ENCODE results near the gene DHRS13.
"Not testable (repeated sequence)": the region's sequence is repeated elsewhere in the genome, so short reads cannot be mapped to it uniquely, and the experiment has no call there.

Gene DHRS13

DNA sequence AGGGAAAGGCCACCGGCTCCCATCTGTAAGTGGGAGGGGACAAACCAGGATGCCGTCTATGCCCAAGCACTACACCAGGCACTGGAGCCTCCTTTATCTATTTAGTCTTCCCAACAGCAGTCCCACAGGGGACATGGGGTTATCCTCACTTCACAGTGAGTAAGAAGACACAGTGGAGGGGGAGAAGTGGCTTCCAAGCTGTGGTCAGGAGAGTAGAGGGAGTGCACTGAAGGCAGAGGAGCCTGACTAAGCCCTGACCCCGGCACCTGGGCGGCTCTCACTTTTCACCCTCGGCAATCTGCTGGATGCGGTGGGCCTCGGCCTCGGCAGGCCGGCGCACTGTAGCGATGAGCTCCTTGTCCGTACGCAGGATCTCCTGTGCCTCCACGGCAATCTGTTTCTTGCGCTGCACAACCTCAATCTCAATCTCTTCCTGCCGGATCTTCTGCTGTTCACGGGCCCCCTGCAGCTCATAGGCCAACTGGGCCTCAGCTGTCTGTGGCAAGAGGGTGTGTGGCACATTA lies 21.3 kb downstream of the DHRS13 start:
- no peak for DNase-seq

DNA sequence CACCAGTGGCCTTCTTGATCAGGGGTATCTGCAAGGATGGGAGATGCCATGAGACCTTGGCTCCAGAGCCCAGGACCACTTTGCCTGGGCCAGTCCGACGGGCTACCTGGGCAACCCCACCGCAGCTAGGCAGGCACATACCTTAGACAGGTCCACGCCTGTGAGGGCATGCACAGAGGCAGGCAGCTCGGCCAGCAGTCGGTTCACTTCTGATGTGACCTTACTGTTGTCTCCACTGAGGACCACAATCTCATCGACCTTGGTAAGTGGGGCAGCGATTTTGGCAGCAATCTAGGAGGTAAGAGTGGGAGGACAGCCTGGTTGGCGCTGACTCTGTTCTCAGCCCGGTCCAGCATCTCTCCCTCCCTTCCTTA lies 22.3 kb downstream of the DHRS13 start:
- DNase-seq, result no peak

GRCh38 chr17:28879886-28880571 lies 22.9 kb downstream of the DHRS13 start:
- DNase-seq, result no peak

GRCh38 chr17:28878981-28879380 lies 23.9 kb downstream of the DHRS13 start:
- no peak for DNase-seq

DNA sequence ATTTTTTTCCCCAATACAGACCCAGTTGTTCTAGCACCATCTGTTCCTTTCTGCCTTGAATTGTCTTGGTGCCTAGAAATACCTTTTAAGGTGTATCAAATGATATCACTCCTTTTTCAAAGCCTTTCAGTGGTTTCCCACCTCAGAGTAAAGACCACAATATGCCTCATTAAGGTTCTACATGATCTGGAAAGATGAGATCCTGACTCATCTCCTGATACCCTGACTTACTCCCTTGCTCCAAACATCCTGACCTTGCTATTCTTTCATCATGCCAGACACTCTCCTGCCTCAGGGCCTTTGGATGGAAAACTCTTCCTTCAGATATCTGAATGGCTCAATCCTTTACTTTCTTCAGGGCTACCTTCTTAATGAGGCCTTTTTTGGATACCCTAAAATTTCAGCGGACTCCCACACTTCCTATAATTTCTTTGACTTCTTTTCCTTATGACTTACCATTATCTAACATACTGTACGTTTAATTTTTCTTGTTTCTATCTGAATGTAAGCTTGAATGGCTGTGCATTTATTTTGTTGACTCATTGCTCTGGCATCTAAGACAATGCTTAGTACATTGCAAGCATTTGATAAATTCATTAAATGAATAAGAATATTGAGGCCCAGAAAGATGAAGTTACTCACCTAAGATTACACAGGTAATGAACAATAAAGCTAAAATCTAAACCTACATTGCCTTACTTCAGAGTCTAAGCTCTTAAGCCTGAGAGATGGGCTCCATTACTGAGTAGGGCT lies 24.5 kb downstream of the DHRS13 start:
- DNase-seq, result no peak

DNA sequence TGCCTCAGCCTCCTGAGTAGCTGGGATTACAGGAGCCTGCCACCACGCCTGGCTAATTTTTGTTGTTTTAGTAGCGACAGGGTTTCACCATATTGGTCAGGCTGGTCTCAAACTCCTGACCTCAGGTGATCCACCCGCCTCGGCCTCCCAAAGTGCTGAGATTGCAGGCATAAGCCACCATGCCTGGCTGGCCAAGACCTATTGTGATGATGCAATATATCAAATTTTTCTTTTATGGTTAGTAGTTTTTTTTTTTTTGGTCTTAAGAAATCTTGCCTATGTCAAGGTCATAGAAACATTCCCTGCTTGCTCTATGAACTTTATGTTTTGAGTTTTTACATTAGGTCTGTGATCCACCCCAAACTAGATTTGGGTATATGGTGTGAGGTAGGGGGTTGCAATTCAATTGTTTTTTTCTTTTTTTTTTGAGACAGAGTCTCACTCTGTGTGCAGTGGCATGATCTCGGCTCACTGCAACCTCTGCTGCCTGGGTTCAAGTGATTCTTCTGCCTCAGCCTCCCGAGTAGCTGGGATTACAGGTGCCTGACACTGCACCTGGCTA lies 25.6 kb downstream of the DHRS13 start:
- not testable (repeated sequence) for DNase-seq

DNA sequence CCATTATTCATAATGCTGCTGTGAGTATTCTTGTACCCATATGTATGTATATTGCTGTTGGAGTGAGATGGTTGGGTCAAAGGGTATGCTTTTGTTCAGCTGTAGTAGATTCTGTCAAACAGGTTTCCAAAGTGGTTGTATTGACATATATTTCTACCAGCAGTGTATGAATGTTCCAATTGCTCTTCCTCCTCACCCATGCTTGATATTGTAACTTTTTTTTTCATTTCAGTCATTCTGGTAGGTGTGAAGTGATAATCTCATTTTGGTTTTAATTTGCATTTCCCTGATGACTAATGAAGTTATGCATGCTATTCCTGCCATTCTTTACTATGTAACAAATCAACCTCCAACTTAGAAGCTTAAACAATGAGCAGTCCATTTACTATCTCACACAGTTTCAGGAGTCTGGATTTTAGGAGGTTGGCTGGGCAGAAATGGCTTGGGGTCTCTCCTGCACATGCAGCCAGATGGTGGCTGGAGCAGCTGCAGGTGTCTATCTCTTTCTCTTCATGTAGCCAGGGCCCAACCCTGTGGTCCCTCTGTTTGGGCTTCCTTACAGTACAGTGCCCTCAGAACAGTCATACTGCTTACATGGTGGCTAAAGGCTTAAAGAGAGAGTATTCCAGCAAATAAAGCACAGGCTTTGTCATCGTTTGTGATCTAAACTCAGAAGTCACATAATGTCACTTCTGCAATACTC lies 26.9 kb downstream of the DHRS13 start:
- no peak for DNase-seq

GRCh38 chr17:28874750-28875149 lies 28.1 kb downstream of the DHRS13 start:
- DNase-seq, result no peak

GRCh38 chr17:28873839-28874238 lies 29.0 kb downstream of the DHRS13 start:
- no peak for DNase-seq

DNA sequence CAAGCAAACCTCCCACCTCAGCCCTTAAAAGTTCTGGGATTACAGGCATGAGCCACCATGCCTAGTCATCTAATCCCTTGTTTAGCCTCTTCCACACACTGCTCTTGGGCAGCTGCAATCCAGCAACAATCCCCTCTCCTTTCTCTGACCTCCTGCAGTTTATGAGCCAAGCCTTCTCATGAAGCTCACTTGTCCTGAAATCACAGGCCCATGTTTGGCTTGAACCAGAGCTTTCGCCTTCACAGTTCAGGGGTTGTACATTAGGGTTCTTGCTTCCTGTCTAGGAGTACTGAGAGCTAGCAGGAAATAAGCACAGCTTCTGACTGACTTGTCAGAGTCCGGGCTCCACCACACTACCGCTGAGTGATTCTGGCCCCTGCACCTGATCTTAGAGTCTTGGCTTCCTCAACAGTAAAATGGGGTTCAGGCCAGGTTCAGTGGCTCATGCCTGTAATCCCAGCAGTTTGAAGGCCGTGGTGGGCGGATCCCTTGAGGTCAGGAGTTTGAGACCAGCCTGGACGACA lies 31.8 kb downstream of the DHRS13 start:
- DNase-seq, result no peak

GRCh38 chr17:28867276-28867675 lies 35.6 kb downstream of the DHRS13 start:
- DNase-seq, result no peak

GRCh38 chr17:28865946-28866752 lies 36.7 kb downstream of the DHRS13 start:
- DNase-seq, result no peak

GRCh38 chr17:28864991-28865849 lies 37.7 kb downstream of the DHRS13 start:
- no peak for DNase-seq

DNA sequence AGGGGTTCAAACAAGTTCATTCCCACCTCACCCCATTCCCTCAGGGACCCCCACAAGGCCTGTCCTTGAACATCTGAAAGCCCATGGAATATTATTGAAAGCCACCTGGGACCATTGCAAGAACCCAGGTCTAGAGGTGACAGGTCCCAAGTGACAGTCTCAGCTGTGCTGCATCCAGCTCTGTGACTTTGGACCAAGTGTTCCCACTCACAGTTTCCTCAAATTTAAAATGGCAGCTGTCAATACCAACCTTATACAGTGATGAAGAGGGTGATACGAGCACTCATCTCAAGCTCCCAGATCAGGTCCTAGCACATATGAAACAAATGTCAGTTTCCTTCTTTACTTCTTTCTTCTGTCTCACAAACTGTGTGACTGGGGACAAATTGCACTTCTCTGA lies 38.9 kb downstream of the DHRS13 start:
- DNase-seq, result no peak

- no peak for DNase-seq
These were observed 40.3 kb downstream of the DHRS13 start for GRCh38 chr17:28862561-28862960.

DNA sequence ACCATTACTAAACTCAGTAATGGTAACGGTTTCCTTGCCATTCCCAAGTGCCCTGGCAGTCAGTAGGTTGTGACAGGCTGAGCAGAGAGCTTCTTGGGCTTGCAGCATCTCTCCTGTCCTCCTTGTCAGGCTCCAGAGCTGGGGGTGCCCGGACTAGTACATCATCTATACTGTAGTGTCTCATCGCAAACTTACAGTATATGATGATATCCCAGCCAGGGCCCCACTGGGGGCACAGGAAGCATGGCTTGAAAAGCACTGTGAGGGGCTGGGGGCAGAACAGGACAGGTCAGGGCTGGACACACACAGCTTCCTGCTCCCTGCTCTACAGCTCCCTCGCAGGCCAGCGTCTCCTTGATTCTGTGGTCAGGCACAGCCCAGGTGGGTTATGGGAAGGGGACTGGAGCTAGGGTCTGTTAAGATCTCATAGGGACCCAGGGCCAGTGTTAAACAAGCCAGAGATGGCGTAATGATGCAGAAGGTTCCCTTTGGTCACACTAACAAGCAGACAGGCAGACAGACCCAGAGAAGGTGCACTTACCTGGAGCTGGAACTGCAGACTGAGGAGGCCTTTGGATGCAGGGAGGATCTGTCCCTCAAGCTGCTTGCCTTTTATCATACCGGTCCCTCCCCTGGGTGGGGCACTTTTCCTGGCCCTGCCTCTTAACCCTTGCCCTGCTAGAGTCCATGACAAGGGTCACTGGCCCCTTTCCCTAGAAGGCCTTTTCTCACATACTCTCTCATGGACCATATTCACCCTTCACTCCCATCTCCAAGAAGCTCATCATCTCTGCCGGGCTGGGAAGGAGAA lies 41.3 kb downstream of the DHRS13 start:
- no peak for DNase-seq

GRCh38 chr17:28860363-28860808 lies 42.5 kb downstream of the DHRS13 start:
- DNase-seq, result no peak

GRCh38 chr17:28858801-28859355 lies 44.0 kb downstream of the DHRS13 start:
- DNase-seq, result no peak

- no peak for DNase-seq
These were observed 44.7 kb downstream of the DHRS13 start for GRCh38 chr17:28857905-28858800.
